C1 segment of cervical spinal cord (tissue), 14 donors: Measurements from ENCODE around the gene ADCY9.
"Not testable (repeated sequence)": the region's sequence is repeated elsewhere in the genome, so short reads cannot be mapped to it uniquely, and the experiment has no call there.

Source experiments
- DNase-seq, 14 donors: peaks; one replicate each; lab custom pipeline; 2025; lab: John Stamatoyannopoulos, UW

ADCY9 gene

GRCh38 chr16:4093495-4094126 is 22.6 kb downstream of the ADCY9 start:
- DNase-seq: no peak

GRCh38 chr16:4092547-4093265 is 23.5 kb downstream of the ADCY9 start:
- no peak for DNase-seq

GRCh38 chr16:4091240-4092012 is 24.8 kb downstream of the ADCY9 start:
- DNase-seq: no peak

- peak in 1 of 14 donors; percentile 58 for DNase-seq
Observed at GRCh38 chr16:4090351-4090851, 25.8 kb downstream of the ADCY9 start.

- DNase-seq: peak in 1 of 14 donors; percentile 24
Observed at GRCh38 chr16:4089811-4090301, 26.4 kb downstream of the ADCY9 start.

DNA sequence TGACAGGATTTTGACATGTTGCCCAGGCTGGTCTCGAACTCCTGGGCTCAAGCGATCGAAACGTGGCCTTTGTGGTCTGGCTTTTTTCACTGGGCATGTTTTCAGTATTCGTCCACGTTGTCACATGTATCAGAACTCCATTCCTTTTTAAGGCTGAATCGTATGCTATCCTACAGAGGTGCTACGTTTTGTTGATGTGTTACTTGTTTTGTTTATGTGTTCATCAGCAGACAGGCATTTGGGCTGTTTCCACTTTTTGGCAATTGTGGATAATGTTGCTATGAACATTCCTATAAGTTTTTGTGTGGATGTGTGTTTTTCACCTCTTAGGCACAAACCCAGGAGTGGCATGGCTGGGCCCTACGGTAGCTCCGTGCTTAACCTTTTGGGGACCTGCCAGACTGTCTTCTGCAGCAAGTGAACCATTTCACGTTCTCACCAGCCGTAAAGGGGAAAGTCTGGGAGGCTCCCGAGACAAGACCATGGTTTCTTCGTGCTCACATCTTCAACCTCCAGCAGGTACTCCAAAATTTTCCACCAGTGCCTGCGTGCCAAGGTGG is 26.9 kb downstream of the ADCY9 start:
- no peak for DNase-seq

DNA sequence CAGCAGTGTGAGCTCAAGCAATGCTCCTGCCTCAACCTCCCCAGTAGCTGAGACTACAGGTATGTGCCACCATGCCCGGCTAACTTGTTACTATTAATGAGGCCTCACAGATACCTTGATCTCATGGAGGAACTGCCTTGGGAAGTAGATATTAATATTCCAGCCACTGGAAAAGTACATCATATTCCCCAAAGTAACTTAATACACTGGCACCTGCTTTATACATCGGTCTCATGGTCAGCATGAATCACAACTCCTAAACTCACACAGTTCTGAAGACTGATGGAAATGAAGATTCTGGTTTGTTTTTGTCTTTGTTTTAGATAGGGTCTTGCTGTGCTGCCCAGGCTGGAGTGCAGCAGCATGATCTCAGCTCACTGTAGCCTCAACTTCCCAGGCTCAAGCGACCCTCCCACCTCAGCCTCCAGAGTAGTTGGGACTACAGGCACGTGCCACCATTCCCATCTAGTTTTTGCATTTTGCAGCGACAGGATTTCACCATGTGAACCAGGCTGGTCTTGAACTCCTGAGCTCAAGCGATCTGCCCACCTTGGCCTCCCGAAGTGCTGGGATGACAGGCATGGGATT is 28.2 kb downstream of the ADCY9 start:
- DNase-seq: no peak

GRCh38 chr16:4087099-4087885 is 28.9 kb downstream of the ADCY9 start:
- DNase-seq: no peak

- no peak for DNase-seq
Observed at GRCh38 chr16:4086153-4086552, 30.1 kb downstream of the ADCY9 start.

- no peak for DNase-seq
Observed at GRCh38 chr16:4085405-4085970, 30.8 kb downstream of the ADCY9 start.

DNA sequence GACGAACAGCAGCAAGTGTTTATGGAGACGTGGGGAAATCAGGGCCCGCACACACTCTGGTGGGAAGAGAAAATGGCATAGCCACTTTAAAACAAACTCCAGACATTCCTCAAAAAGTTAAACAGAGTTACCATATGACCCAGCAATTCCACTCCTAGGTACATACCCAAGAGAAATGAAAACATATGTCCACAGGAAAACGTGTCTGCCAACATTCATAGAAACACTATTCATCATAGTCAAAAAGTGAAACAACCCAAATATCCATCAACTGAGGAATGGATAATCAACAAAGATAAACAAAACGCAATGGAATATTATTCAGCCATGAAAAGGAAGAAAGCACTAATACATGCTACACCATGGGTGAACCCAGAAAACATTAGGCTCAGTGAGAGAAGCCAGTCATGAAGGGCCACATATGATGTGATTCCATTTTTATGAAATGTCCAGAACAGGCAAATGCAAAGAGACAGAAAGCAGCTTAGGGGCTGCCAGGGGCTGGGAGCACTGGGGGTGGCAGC is 32.8 kb downstream of the ADCY9 start:
- no peak for DNase-seq

DNA sequence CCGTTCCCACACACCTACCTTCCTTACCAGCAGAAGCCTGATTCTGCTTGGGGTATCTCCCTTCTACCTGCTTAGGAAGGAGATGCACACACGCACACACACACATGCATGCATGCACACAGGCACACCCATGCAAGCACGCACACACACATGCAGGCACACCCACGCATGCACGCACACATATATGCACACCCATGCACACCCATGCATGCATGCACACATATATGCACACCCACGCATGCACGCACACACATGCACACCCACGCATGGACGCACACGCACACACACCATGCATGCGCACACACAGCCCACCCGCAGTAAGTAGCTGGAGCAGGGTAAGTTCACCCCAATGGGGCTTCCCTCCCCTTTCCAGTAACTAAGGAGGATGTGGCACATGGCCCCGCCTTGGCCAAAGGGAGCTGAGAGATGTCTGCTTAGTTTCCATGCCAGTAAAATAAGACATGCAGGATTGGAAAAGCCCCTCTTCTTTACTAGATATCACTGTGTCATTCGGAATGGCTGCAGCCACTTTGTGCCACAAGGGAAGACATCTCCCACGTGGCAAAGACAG is 33.7 kb downstream of the ADCY9 start:
- DNase-seq: no peak

DNA sequence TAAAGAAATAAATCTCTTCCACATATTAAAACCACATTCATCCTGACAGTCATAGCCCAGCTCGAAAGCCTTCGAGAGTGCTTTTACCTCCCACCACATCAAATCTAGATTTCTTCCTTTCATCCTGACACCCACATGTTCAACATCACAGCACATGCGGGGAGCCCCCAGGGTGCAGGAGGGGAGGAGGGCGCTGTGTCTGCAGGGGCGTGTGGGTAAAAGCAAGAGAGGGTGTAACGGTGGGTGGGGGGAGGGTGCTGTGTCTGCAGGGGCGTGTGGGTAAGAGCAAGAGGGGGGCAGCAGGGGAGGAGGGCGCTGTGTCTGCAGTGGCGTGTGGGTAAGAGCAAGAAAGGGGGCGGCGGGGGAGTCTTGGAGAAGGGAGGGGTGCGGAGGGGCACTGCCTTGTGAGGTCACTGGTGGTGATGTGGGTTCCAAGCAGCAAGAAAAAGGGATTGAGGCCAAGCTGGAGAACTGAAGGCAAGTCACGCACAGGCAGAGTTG is 34.7 kb downstream of the ADCY9 start:
- no peak for DNase-seq

- no peak for DNase-seq
Observed at GRCh38 chr16:4081047-4081446, 35.2 kb downstream of the ADCY9 start.

DNA sequence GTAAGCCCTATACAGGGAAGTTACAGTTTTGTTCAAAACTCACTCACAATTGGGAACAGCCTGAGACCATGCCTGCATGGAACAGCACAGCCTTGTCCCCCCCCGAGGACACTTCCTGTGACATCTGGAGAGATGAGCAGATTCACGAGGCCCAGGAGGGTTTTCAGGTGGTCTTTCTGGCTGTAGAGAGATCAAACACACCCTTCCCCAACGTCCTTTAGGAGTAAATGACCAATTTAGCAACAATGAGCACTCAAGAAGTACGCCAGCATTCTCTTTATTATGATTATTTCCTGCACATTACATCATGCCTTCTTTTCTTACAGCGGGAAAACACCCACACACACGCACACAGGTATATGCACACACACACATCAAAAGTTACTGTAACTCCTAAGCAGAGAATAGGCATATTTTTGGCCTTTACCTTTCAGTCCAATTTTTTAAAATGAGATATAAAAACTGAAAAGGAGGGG is 39.0 kb downstream of the ADCY9 start:
- DNase-seq: no peak

GRCh38 chr16:4075534-4075933 is 40.7 kb downstream of the ADCY9 start:
- DNase-seq: peak in 1 of 14 donors; percentile 23

DNA sequence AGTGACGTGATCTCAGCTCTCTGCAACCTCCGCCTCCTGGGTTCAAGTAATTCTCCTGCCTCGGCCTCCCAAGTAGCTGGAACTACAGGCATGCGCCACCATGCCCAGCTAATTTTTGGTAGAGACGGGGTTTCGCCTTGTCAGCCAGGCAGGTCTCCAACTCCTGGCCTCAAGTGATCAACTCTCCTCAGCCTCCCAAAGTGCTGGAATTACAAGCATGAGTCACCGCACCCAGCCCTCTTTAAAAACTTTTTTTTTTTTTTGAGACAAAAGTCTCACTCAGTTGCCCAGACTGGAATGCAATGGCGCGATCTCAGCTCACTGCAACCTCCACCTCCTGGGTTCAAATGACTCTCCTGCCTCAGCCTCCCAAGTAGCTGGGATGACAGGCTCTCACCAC is 43.1 kb downstream of the ADCY9 start:
- not testable (repeated sequence) for DNase-seq

GRCh38 chr16:4071686-4072561 is 44.3 kb downstream of the ADCY9 start:
- DNase-seq: no peak
